ENCODE measurements around the gene CYB5A. TPM values are rescaled to one million over a fixed set of nuclear protein-coding genes. Genes with fewer than 3 reads are reported as not detected.
"Not testable (repeated sequence)": the region's sequence is repeated elsewhere in the genome, so short reads cannot be mapped to it uniquely, and the experiment has no call there.

The CYB5A gene
- total RNA-seq, 4 donors from 2014 or later: 258 to 547 (median 341) TPM

DNA sequence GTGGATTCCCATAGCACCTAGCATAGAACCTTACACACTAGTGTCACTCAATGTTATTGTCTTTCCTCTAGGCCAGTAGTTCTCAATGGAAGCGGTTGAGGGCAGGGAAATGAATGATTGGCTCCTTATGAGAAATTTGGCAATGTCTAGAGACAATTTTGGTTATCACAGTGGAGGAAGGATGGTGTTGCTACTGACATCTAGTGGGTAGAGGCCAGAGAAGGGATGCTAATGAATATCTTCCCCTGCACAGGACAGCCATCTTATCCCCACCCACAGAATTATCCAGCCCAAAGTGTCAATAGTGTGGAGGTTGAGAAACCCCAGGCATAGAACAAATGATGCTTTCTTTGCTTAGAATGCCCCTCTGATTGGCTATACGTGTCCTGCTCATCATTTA lies 39.6 kb upstream of the CYB5A start:
- ATAC-seq (ENCODE audit: low FRiP score) (no peak), DNase-seq (ENCODE audit: low spot score) (no peak)
- TF ChIP-seq, protein P1, sequence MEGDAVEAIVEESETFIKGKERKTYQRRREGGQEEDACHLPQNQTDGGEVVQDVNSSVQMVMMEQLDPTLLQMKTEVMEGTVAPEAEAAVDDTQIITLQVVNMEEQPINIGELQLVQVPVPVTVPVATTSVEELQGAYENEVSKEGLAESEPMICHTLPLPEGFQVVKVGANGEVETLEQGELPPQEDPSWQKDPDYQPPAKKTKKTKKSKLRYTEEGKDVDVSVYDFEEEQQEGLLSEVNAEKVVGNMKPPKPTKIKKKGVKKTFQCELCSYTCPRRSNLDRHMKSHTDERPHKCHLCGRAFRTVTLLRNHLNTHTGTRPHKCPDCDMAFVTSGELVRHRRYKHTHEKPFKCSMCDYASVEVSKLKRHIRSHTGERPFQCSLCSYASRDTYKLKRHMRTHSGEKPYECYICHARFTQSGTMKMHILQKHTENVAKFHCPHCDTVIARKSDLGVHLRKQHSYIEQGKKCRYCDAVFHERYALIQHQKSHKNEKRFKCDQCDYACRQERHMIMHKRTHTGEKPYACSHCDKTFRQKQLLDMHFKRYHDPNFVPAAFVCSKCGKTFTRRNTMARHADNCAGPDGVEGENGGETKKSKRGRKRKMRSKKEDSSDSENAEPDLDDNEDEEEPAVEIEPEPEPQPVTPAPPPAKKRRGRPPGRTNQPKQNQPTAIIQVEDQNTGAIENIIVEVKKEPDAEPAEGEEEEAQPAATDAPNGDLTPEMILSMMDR (IDR thresholded peaks at IDR 0.05): no peak

DNA sequence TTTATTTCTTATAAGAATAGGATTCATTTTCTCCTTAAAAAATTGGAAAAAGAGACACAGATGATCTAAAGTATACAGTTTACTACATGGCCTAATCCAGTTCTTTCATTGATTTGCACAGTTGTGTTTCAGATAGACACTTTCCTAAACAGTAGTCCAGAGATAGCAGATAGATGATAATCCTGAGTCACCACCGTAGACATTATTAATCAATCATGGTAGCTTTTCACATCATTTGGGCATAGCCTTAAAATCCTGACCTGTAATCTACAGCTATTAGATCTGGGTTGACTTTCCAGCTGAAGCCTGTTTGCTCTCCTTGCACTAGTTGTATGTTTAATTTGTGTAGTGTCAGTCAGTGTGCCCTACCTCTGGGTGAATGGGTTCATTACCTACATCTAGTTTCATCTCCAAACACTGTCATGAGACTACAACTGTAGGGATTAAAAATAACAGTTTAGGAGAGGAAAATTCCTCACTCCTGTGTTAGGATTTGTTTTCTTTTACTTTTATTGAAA lies 38.0 kb upstream of the CYB5A start:
- TF ChIP-seq, protein P1 (IDR thresholded peaks at IDR 0.05): no peak
- DNase-seq (ENCODE audit: low spot score): no peak
- ATAC-seq (ENCODE audit: low FRiP score): no peak

DNA sequence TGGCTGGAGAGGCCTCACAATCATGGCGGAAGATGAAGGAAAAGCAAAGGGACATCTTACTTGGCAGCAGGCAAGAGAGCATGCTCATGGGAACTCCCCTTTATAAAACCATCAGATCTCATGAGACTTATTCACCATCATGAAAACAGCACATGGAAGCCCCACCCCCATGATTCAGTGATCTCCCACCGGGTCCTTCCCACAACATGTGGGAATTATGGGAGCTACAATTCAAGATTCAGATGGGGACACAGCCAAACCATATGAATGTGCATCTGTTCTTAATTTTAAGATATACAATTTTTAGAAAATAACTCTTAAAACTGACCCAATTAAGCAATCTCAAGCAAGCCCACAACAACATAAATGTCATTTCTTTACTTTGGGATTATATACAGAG lies 36.4 kb upstream of the CYB5A start:
- no peak for DNase-seq (ENCODE audit: low spot score)
- TF ChIP-seq, protein P1 (IDR thresholded peaks at IDR 0.05): no peak
- no peak for ATAC-seq (ENCODE audit: low FRiP score)

DNA sequence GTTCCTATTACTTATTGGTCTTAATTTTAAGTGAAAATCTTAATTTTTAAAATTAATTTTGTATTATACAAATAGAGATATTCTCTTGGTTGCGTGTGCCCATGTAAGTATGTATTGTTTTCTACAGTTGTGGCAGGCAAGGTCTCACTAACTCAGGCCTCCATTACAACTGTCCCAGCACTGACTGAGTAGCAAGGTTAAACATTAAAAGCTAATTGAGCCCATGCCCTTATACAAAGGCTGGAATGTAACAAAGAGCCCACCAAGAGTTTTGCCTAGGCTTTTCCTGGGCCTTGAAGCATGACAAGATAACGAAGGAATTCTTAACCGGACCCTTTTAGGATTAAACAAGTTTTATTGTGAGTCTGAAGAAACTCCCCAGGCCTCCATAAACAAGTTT lies 35.0 kb upstream of the CYB5A start:
- DNase-seq (ENCODE audit: low spot score); ATAC-seq (ENCODE audit: low FRiP score): not testable (repeated sequence)

DNA sequence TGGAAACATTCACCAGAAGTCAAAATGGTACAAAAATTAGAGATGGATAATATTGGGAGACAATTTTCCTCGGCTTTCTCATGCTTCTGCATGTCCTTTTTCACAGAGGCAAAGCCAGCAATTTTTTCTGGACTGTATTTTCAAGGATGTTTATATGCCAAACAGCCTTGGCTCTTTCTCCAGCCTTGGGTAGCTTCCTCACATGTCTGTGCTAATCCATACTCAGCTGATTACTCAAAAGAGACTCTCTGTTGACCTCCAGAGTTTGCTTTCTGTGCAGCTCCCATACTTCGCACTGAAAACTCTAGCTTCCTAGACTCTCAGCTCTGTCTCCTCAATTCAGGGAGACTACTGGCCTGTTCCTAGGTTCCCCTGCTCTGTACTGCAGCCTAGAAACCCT lies 34.5 kb upstream of the CYB5A start:
- TF ChIP-seq, protein P1 (IDR thresholded peaks at IDR 0.05): no peak
- no peak for DNase-seq (ENCODE audit: low spot score)
- no peak for ATAC-seq (ENCODE audit: low FRiP score)

DNA sequence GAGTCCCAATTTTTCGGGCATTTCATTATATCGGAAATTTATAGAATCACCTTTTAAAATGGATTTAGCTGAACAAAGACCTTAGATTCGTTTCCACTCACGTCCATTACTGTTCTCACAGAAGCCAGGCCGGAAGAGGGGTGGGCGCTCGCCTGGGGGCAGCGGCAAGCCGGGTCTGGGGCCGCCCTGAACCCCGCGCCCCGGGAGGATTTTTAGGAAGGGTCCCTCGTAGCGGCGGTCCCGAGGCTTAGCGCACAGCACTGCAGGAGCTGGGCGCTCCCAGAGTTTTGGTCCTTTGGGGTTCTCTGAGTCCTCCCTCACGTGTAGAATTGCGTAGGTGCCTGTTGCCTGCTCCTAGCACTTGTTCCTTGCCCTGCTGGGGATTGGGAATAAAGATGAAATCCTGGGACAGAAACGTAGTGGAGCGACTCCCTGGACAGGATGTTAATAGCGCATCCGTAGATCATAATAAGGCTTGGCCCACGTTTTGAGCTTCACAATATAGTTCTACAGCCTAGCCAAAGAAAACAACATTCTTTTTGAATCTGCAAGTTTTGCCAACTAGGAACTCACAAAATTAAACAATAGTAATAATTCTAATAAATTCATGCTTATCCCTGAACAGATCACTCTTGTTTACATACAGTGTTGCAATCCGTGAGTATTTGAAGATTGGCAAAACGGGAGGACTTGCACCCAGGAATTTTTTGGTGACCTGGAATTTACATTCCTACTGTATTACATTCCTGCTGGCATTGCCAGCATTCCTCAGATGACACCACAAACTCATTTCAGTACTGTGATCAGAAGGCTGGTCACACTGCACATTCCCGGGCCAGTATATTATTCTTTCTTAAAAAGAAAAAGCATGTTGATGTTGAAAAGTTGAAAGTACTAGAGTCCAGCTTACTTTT lies 24.8 kb upstream of the CYB5A start:
- TF ChIP-seq, protein P1 (IDR thresholded peaks at IDR 0.05): no peak
- ATAC-seq (ENCODE audit: low FRiP score): no peak
- DNase-seq (ENCODE audit: low spot score): no peak

DNA sequence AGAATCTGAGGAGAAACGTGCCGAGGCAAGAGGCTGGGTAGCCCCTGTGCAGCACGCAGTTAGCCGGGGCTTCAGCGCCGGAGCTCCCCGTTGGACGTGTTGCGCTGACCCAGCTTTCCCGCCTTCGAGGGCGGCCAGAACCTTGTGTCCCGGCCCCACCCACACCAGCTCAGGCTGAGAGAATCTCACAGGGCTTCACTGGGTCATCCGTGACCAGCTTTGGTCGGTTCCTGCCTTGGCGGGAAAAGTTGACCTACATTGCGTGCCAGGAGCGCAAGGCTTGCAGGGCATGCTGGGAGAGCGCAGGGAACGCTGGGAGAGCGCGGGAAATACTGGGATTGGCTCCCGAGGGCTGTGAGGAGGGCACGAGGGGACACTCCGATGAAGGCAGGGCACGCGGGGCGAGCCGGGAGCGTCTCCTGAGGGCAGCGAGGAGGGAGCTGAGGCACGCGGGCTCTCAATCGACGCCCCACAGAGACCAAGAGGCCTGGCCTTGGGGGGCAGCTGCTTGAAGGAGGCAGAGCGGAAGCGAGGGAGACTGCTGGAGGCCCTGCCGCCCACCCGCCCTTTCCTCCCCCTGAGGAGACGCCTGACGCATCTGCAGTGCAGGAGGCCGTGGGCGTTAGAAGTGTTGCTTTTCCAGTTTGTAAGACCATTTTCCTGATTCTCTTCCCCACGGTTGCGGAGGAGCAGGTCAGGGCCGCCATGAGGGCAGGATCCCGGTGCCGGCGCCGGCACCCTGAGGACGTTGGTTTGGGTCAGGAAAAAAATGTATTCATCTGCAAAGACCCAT lies 23.9 kb upstream of the CYB5A start, which contains the start of gene C18orf63:
C18orf63 (plus strand) TSS at position 376 of the 793 bp plus-strand sequence. CDS start 2,027 bp downstream, outside the sequence.
- no peak for ATAC-seq (ENCODE audit: low FRiP score)
- TF ChIP-seq, protein P1 (IDR thresholded peaks at IDR 0.05): no peak
- no peak for DNase-seq (ENCODE audit: low spot score)

Measured in omental fat pad (tissue), 4 donors.